Testis (tissue), 2 donors: ENCODE results near the gene HUNK.

Source experiments
- CTCF ChIP-seq, 3 experiments: fragments of 450-650 bp in 2 of 3; fragments of 200-600 bp in 1 of 3; sonication (generic) in 1 of 3; IDR thresholded peaks; one replicate each; pipeline ENCODE4 v1.5.1; 2016 to 2019; ENCODE audit warnings: antibody characterized with exemption in 3 of 3, mild to moderate bottlenecking in 2 of 3, moderate library complexity in 1 of 3
- POLR2A ChIP-seq: fragments of 450-650 bp; IDR thresholded peaks from one replicate; pipeline ENCODE4 v1.6.1; 2017; ENCODE audit warnings: antibody characterized with exemption, mild to moderate bottlenecking, moderate library complexity

GRCh38 chr21:31961704-31962103 lies 88.9 kb downstream of the HUNK start:
- no peak for TF ChIP-seq CTCF (IDR thresholded peaks at IDR 0.05)
- no peak for TF ChIP-seq POLR2A
